GM18861 (cell line): Measurements from ENCODE around the gene MOB1A.

Experiments used
- ATAC-seq: cut with Tn5 transposase; IDR thresholded peaks from one replicate; pipeline ENCODE4 v1.9.1; 2021; ENCODE audit not compliant: unreplicated experiment

The MOB1A gene

DNA sequence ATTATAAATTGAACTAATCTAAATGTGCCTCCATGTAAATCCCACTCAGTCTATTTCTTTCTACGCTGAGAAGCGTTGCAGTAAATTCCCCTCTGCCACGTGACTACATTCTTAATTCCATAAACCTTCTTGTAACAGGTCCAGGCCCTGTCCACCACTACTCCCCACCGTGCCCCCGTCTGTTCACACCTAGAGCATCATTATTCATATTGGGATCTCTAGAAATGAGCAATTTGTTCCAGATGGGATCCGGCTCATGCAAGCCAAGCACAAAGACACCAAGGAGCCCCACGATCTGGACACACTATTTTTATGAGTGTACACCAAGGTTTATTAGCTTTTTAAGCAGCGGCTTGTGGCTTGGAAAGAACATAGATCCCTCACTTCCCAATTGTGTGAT lies 69.1 kb downstream of the MOB1A start:
- no peak for ATAC-seq

DNA sequence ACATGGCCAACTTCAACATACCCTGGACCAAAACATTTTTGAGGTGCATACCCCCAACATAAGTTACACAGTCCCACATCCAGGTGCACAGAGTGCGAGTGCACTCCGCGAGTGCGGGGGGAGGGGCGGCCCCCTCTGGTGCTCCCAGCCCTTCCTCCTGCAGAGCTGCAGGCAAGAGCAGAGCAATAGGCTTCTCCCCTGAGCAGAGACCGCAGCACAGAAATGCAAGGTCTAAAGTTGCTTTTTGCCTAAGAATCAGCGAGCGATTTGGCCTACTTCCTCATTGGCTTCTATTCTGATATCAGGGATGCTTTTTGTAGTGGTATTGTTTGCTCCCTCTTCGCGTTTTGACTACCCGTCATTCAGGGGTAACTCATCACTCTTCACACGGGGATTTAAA lies 71.6 kb downstream of the MOB1A start:
- ATAC-seq, result no peak

DNA sequence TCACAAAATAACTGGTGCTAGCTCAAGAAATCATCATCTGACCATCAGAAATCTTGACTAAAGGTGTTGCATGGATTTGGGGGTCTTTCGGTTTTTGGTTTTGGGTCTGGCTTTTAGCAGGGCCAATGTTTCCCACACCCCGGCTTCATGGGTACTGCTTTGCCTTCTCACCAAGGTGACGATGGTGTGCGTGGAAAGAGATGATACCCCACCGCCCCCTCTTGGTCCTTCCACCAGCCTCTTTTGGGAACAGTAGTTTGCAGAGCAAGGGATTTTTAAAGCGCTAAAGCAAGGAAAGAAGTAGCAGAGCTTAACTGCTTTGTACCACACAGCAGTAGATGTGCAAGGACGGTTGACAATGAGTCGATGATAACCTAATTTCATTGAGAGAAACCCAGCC lies 73.3 kb downstream of the MOB1A start:
- ATAC-seq, result no peak

GRCh38 chr2:74104839-74105238 lies 73.8 kb downstream of the MOB1A start:
- ATAC-seq, result no peak

GRCh38 chr2:74103763-74104162 lies 74.9 kb downstream of the MOB1A start:
- ATAC-seq, result no peak
